Sigmoid colon (tissue), 3 donors: Measurements from ENCODE around the gene TMEM51.

ENCODE experiments used
- POLR2A ChIP-seq, 2 donors: fragments of 450-650 bp; IDR thresholded peaks; one replicate each; pipeline ENCODE4 v1.6.1; 2016; ENCODE audit warnings: antibody characterized with exemption in 2 of 2, mild to moderate bottlenecking in 2 of 2, moderate library complexity in 2 of 2
- TF ChIP-seq, protein P1 (sequence below), 4 experiments: fragments of 450-650 bp in 3 of 4; fragments of 200-600 bp in 1 of 4; IDR thresholded peaks; one replicate each; pipeline ENCODE4 v1.5.1; 2016 to 2019; ENCODE audit warnings: antibody characterized with exemption in 4 of 4, mild to moderate bottlenecking in 3 of 4, moderate library complexity in 2 of 4

DNA sequence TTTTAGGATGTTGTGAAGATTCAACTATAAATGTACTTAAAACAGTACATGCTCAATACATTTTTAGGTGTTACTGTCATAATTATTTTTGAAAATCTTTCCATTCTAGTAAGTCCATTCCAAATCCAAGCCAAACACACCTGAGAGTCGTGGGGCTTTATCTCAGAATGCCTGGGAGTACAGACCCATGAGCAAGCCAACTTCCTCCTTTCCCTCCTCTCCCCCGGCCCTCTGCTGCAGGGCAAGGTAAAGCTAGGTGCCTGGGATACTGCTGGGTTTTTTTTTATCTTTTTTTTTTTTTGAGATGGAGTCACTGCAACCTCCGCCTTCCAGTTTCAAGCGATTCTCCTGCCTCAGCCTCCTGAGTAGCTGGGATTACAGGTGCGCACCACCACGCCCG, 16.5 kb downstream of the TMEM51 start:
- TF ChIP-seq, protein P1, sequence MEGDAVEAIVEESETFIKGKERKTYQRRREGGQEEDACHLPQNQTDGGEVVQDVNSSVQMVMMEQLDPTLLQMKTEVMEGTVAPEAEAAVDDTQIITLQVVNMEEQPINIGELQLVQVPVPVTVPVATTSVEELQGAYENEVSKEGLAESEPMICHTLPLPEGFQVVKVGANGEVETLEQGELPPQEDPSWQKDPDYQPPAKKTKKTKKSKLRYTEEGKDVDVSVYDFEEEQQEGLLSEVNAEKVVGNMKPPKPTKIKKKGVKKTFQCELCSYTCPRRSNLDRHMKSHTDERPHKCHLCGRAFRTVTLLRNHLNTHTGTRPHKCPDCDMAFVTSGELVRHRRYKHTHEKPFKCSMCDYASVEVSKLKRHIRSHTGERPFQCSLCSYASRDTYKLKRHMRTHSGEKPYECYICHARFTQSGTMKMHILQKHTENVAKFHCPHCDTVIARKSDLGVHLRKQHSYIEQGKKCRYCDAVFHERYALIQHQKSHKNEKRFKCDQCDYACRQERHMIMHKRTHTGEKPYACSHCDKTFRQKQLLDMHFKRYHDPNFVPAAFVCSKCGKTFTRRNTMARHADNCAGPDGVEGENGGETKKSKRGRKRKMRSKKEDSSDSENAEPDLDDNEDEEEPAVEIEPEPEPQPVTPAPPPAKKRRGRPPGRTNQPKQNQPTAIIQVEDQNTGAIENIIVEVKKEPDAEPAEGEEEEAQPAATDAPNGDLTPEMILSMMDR (IDR thresholded peaks at IDR 0.05): no peak
- TF ChIP-seq POLR2A (IDR thresholded peaks at IDR 0.05): no peak
